A673 (cell line): ENCODE results near the gene MOB4. TPM values are rescaled to one million over a fixed set of nuclear protein-coding genes. Genes with fewer than 3 reads are reported as not detected.

Experiments
- BruUV-seq: library from RNA; stranded (reverse); fragments of 400-500 nt; replicated peaks from 2 replicates; lab custom pipeline; 2021; lab: Mats Ljungman, UMichigan
- CTCF ChIA-PET: fragments of 300-600 bp; sonication (Branson Sonifier 250); formaldehyde crosslinking; loops from one replicate; lab custom pipeline; 2022; ENCODE audit warnings: antibody characterized with exemption; lab: Charles Lee
- POLR2A ChIA-PET: fragments of 300-600 bp; sonication (Branson Sonifier 250); formaldehyde crosslinking; loops from one replicate; lab custom pipeline; 2022; ENCODE audit warnings: antibody characterized with exemption; ENCODE audit not compliant: low non-redundant PET; lab: Charles Lee
- DNase-seq: peaks from one replicate; pipeline ENCODE4 v3.0.0-alpha.2; 2015; ENCODE audit warnings: low spot score
- H3K27ac ChIP-seq: fragments of 200-600 bp; sonication (generic); 2 replicates; pipeline ENCODE4 v1.5.1; 2016; ENCODE audit warnings: mixed run types, low read depth, mild to moderate bottlenecking, mixed read lengths, antibody characterized with exemption, low read length; ENCODE audit not compliant: poor library complexity, severe bottlenecking
- H3K27me3 ChIP-seq: fragments of 200-600 bp; sonication (generic); replicated peaks from 2 replicates; pipeline ENCODE4 v1.6.1; 2017; ENCODE audit warnings: mixed run types, low read depth, mild to moderate bottlenecking, mixed read lengths, antibody characterized with exemption, low read length; ENCODE audit not compliant: insufficient read depth, poor library complexity
- H3K36me3 ChIP-seq: fragments of 200-600 bp; sonication (generic); 2 replicates; pipeline ENCODE4 v1.6.1; 2016; ENCODE audit warnings: mixed run types, mild to moderate bottlenecking, mixed read lengths, antibody characterized with exemption, low read length; ENCODE audit not compliant: insufficient read depth, poor library complexity, severe bottlenecking
- H3K4me1 ChIP-seq: fragments of 200-600 bp; sonication (generic); 2 replicates; pipeline ENCODE4 v1.6.1; 2017; ENCODE audit warnings: mixed run types, mild to moderate bottlenecking, mixed read lengths, antibody characterized with exemption, low read length; ENCODE audit not compliant: insufficient read depth, poor library complexity, severe bottlenecking
- H3K4me3 ChIP-seq: fragments of 200-600 bp; sonication (generic); 2 replicates; pipeline ENCODE4 v1.5.1; 2016; ENCODE audit warnings: low read depth, mixed run types, mild to moderate bottlenecking, mixed read lengths, low read length; ENCODE audit not compliant: poor library complexity, severe bottlenecking
- H3K9me3 ChIP-seq: fragments of 200-600 bp; sonication (generic); 2 replicates; pipeline ENCODE4 v1.6.1; 2016; ENCODE audit warnings: mixed run types, low read depth, mild to moderate bottlenecking, mixed read lengths, antibody characterized with exemption, low read length; ENCODE audit not compliant: poor library complexity, severe bottlenecking
- CTCF ChIP-seq: fragments of 300-800, 200-600 bp; sonication (generic); conservative IDR thresholded peaks from 2 replicates; pipeline ENCODE4 v1.5.1; 2017; ENCODE audit warnings: low read depth, mild to moderate bottlenecking, antibody characterized with exemption, low read length, moderate library complexity, mixed read lengths
- EZH2 ChIP-seq: fragments of 200-600 bp; sonication (generic); IDR thresholded peaks from 2 replicates; pipeline ENCODE4 v1.6.1; 2017; ENCODE audit warnings: borderline replicate concordance, low read depth, mild to moderate bottlenecking, mixed read lengths, antibody characterized with exemption, low read length; ENCODE audit not compliant: poor library complexity, severe bottlenecking
- intact Hi-C: fragments of 100-400 bp; cut with micrococcal nuclease; formaldehyde crosslinking; loops from one replicate; pipeline ENCODE4 v1.10.0; 2022; ENCODE audit not compliant: unreplicated experiment
- total RNA-seq: library from RNA; stranded (reverse); gene quantifications from 2 replicates; pipeline ENCODE4 v1.2.3, GENCODE V29; 2021

MOB4 gene
- total RNA-seq, 1 experiment from 2014 or later, result 38.0 TPM

GRCh38 chr2:197515315-197515738, 539 bp upstream of the MOB4 start:
- ChIA-PET CTCF (no interaction called here), POLR2A (interaction anchor here (0.9 kb wide), 1 partner anchor 15 kb away, joined by 3 read pairs; the partner anchor contains the start of genes HSPD1 and HSPE1)
- Histone ChIP-seq H3K36me3 (peaks cover 1% of the 10 kb centered on the region), H3K4me3 (peak overlapping the region; percentile 83), H3K27ac (peak overlapping the region; percentile 91), H3K4me1 (peaks cover 4% of the 10 kb centered on the region), H3K27me3 (no peaks in the 10 kb centered on the region), H3K9me3 (peaks cover 1% of the 10 kb centered on the region)
- BruUV-seq, result no TSS peak
- intact Hi-C loops, result no loop called here
- no peak for DNase-seq
- TF ChIP-seq EZH2, result no peak

- Histone ChIP-seq H3K4me3 (peak overlapping the region; percentile 83), H3K27ac (peak overlapping the region; percentile 91), H3K9me3 (peaks cover 11% of the 10 kb centered on the region), H3K27me3 (no peaks in the 10 kb centered on the region), H3K36me3 (peaks cover 6% of the 10 kb centered on the region), H3K4me1 (peaks cover 4% of the 10 kb centered on the region)
- TF ChIP-seq CTCF, result no peak
- TF ChIP-seq EZH2, result no peak
- intact Hi-C loops, result no loop called here
- DNase-seq, result peak; percentile 14
- POLR2A ChIA-PET, result interaction anchor here (0.5 kb wide), 1 partner anchor 32 kb away, joined by 6 read pairs; no protein-coding TSS in a partner anchor
- CTCF ChIA-PET, result interaction anchor here (0.5 kb wide), 1 partner anchor 9 kb away, joined by 3 read pairs; no protein-coding TSS in a partner anchor
- no TSS peak for BruUV-seq
Observed at GRCh38 chr2:197516393-197516761, 511 bp downstream of the MOB4 start.

- Histone ChIP-seq H3K36me3 (peaks cover 6% of the 10 kb centered on the region), H3K27ac (peak overlapping the region; percentile 91), H3K9me3 (peaks cover 11% of the 10 kb centered on the region), H3K4me1 (peaks cover 4% of the 10 kb centered on the region), H3K27me3 (no peaks in the 10 kb centered on the region), H3K4me3 (peak overlapping the region; percentile 83)
- TF ChIP-seq CTCF (no peak), EZH2 (no peak)
- DNase-seq, result no peak
- BruUV-seq, result no TSS peak
- POLR2A ChIA-PET, result interaction anchor here (0.5 kb wide), 1 partner anchor 33 kb away, joined by 6 read pairs; no protein-coding TSS in a partner anchor
- intact Hi-C loops, result no loop called here
- CTCF ChIA-PET, result no interaction called here
Observed at GRCh38 chr2:197517150-197517549, 1.3 kb downstream of the MOB4 start.

- intact Hi-C loops, result no loop called here
- TF ChIP-seq EZH2 (no peak), CTCF (no peak)
- Histone ChIP-seq H3K36me3 (peaks cover 46% of the 10 kb centered on the region), H3K27me3 (no peaks in the 10 kb centered on the region), H3K27ac (no peak overlapping the region), H3K4me3 (no peak overlapping the region), H3K4me1 (peaks cover 6% of the 10 kb centered on the region), H3K9me3 (no peaks in the 10 kb centered on the region)
- DNase-seq, result peak; percentile 15
- ChIA-PET POLR2A (no interaction called here), CTCF (no interaction called here)
- no TSS peak for BruUV-seq
Observed at GRCh38 chr2:197538412-197538811, 22.5 kb downstream of the MOB4 start.
